GM23248 (cell line): ENCODE data around the gene C5. TPM values are rescaled to one million over a fixed set of nuclear protein-coding genes. Genes with fewer than 3 reads are reported as not detected.
"Not testable (repeated sequence)": the region's sequence is repeated elsewhere in the genome, so short reads cannot be mapped to it uniquely, and the experiment has no call there.

ENCODE experiments used
- DNase-seq: peaks from one replicate; pipeline ENCODE4 v3.0.0-alpha.2; 2015
- H2AFZ ChIP-seq: fragments of 200-600 bp; sonication (generic); 2 replicates; pipeline ENCODE4 v1.6.1; 2016; ENCODE audit warnings: antibody characterized with exemption
- H3F3A ChIP-seq: fragments of 200-600 bp; sonication (generic); 2 replicates; pipeline ENCODE4 v1.6.1; 2016; ENCODE audit warnings: mild to moderate bottlenecking, antibody characterized with exemption, mixed run types; ENCODE audit not compliant: insufficient read depth
- H3K27ac ChIP-seq: fragments of 200-600 bp; sonication (generic); 2 replicates; pipeline ENCODE4 v1.5.1; 2016; ENCODE audit warnings: mild to moderate bottlenecking
- H3K27me3 ChIP-seq: fragments of 200-600 bp; sonication (generic); replicated peaks from 2 replicates; pipeline ENCODE4 v1.6.1; 2016; ENCODE audit warnings: mild to moderate bottlenecking; ENCODE audit not compliant: insufficient read depth
- H3K36me3 ChIP-seq: fragments of 200-600 bp; sonication (generic); 2 replicates; pipeline ENCODE4 v1.6.1; 2016; ENCODE audit warnings: low read depth, mild to moderate bottlenecking
- H3K4me1 ChIP-seq: fragments of 200-600 bp; sonication (generic); 2 replicates; pipeline ENCODE4 v1.6.1; 2016; ENCODE audit warnings: mild to moderate bottlenecking; ENCODE audit not compliant: insufficient read depth
- H3K4me2 ChIP-seq: fragments of 200-600 bp; sonication (generic); one replicate; pipeline ENCODE4 v1.6.1; 2016; ENCODE audit warnings: mild to moderate bottlenecking; ENCODE audit not compliant: unreplicated experiment
- H3K4me3 ChIP-seq: fragments of 200-600 bp; sonication (generic); 2 replicates; pipeline ENCODE4 v1.5.1; 2016; ENCODE audit warnings: mild to moderate bottlenecking
- H3K79me2 ChIP-seq: fragments of 200-600 bp; sonication (generic); 2 replicates; pipeline ENCODE4 v1.6.1; 2016; ENCODE audit warnings: mild to moderate bottlenecking; ENCODE audit not compliant: insufficient read depth
- H3K9ac ChIP-seq: fragments of 200-600 bp; sonication (generic); 2 replicates; pipeline ENCODE4 v1.6.1; 2016; ENCODE audit warnings: mild to moderate bottlenecking
- H3K9me2 ChIP-seq: fragments of 200-600 bp; sonication (generic); 2 replicates; pipeline ENCODE4 v1.6.1; 2016; ENCODE audit warnings: mixed run types, mild to moderate bottlenecking, moderate library complexity; ENCODE audit not compliant: insufficient read depth
- H3K9me3 ChIP-seq: fragments of 200-600 bp; sonication (generic); one replicate; pipeline ENCODE4 v1.6.1; 2017; ENCODE audit warnings: low read depth
- H4K20me1 ChIP-seq: fragments of 200-600 bp; sonication (generic); 2 replicates; pipeline ENCODE4 v1.6.0; 2016; ENCODE audit not compliant: insufficient read depth
- EZH2 ChIP-seq: fragments of 200-600 bp; sonication (generic); IDR thresholded peaks from 2 replicates; pipeline ENCODE4 v1.6.1; 2018; ENCODE audit warnings: antibody characterized with exemption, mild to moderate bottlenecking; ENCODE audit not compliant: insufficient read depth, poor library complexity, severe bottlenecking
- EZH2phosphoT487 ChIP-seq: fragments of 200-600 bp; sonication (generic); IDR thresholded peaks from 2 replicates; pipeline ENCODE4 v1.6.1; 2018; ENCODE audit warnings: antibody characterized with exemption, moderate library complexity, mild to moderate bottlenecking, low read depth; ENCODE audit not compliant: insufficient read depth
- WGBS, 2 experiments: methylation state at CpG; one replicate each; pipeline ENCODE4 v1.1.6; 2015 to 2017; ENCODE audit warnings: low lambda C conversion rate in 2 of 2, low coverage in 1 of 2; ENCODE audit errors: missing lambda C conversion rate in 2 of 2; 5-methylcytosine and 5-hydroxymethylcytosine counted together
- in situ Hi-C: fragments of 300-500 bp; cut with MboI; formaldehyde crosslinking; loops from 2 replicates; pipeline ENCODE4 v1.15.0; 2020
- polyA plus RNA-seq: library from polyadenylated mRNA; unstranded; fragments of >200 nt; fragmentation: Nextera tagmentation; extraction: Ambion mirVana; gene quantifications from 2 replicates; pipeline ENCODE4 v1.2.1, GENCODE V29; 2016
- total RNA-seq: library from RNA; depleted of rRNA; stranded (reverse); fragments of >200 nt; shearing (Covaris generic); gene quantifications from 2 replicates; pipeline ENCODE4 v1.2.3, GENCODE V29; 2014; rRNA removed

Gene C5
- total RNA-seq (1.6 and 2.4 TPM in 2 replicates), polyA plus RNA-seq (0.58 and 1.2 TPM in 2 replicates)

DNA sequence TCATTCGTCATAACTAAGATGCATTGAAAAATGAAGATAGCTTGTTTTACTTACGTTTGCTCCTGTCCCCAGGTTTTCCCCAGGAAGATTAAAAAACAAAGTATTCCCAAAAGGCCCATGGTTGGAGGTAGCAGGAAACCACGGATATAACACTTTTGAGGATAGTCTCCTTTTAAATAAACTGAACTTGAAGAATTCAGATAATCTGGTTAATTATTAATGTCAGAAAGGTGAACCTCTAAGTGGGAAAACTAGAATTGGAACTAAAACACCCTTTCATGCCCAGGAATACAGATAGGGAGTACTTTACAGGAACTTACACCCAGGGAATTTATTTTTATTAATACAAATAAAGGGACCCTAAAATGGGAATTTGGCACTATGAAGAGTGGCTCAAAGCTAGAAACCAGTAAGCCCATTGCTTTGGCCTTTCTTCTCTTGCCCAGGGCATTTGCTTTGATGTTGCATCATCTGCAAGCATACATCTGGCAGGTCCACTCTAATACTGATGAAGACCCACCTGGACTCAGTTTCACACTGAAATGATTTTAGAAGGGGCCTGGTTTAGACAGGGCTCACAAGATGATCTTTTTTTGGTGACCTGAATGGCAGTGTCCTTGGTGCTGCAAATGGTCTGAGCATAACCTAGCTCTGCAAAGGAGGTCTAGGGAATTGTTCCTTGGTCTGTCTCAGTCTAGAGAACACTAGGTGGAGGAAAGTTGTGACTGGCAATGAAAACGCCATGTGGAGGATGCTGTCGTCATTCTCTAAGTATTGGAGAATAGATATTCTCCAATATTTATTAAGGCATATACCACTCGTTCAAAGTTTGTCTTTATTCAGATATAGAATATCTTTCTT is at the start of gene C5:
TSS of gene C5 (minus strand) at position 148 of the 861 bp plus-strand sequence. CDS start at position 119, 29 bp downstream.
- Histone ChIP-seq H3K36me3 (no peaks in the 10 kb centered on the region), H3K27ac (no peak within 1 kb of the TSS), H3K9me2 (no peaks in the 10 kb centered on the region), H3K79me2 (no peaks in the 10 kb centered on the region), H3K4me2 (no peak within 1 kb of the TSS), H4K20me1 (no peaks in the 10 kb centered on the region), H3K9ac (no peak within 1 kb of the TSS), H3F3A (no peaks in the 10 kb centered on the region), H3K4me3 (no peak within 1 kb of the TSS), H3K9me3 (no peaks in the 10 kb centered on the region), H3K27me3 (no peaks in the 10 kb centered on the region), H2AFZ (no peak within 1 kb of the TSS), H3K4me1 (no peaks in the 10 kb centered on the region)
- 93 to 95% methylated on average over 6 of the region's 6 CpGs for WGBS, 2 experiments
- no peak for TF ChIP-seq EZH2phosphoT487
- TF ChIP-seq EZH2, result no peak
- in situ Hi-C loops, result no loop called here
- no peak for DNase-seq

DNA sequence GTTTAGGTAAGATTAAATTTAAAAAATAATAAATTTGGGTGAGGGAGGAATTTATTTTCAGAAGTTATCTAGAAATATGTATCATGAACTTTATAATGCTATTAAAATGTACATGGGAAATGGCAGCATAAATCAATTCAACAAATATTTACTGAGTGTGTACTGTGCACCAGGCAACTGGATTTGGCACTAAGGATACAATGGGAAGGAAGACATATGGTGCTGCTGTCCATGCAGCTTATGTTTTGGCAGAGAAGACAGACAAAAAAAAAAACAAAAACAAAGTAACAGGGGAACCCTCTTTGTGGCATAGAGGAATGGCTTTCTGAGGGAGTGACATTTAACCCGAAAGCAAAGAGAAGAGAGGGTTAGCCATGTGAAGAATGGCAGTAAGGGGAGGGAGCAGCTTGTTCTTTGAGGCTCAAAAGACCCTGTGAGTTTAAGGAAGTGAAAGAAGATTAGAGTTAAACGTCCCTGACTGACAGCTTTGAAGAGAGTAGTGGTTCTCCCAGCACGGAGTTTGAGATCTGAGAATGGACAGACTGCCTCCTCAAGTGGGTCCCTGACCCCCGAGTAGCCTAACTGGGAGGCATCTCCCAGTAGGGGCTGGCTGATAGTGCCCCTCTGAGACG is 48.6 kb upstream of the C5 start:
- no peak overlapping the region for H3K4me3 ChIP-seq
- no peak overlapping the region for H3K4me2 ChIP-seq
- H3K4me1 ChIP-seq, result no peaks in the 10 kb centered on the region
- H3F3A ChIP-seq, result no peaks in the 10 kb centered on the region
- no peak overlapping the region for H3K9ac ChIP-seq
- in situ Hi-C loops, result no loop called here
- DNase-seq, result no peak
- TF ChIP-seq EZH2 (no peak), EZH2phosphoT487 (no peak)
- H3K9me3 ChIP-seq, result no peaks in the 10 kb centered on the region
- H3K36me3 ChIP-seq, result peaks cover 5% of the 10 kb centered on the region; the same call in 1 of the 2 replicates
- no peaks in the 10 kb centered on the region for H4K20me1 ChIP-seq
- no peaks in the 10 kb centered on the region for H3K79me2 ChIP-seq
- no peaks in the 10 kb centered on the region for H3K9me2 ChIP-seq
- no peak overlapping the region for H3K27ac ChIP-seq
- H2AFZ ChIP-seq, result no peak overlapping the region
- no peaks in the 10 kb centered on the region for H3K27me3 ChIP-seq
- 93 to 99% methylated on average over 4 to 5 of the region's 5 CpGs for WGBS, 2 experiments

DNA sequence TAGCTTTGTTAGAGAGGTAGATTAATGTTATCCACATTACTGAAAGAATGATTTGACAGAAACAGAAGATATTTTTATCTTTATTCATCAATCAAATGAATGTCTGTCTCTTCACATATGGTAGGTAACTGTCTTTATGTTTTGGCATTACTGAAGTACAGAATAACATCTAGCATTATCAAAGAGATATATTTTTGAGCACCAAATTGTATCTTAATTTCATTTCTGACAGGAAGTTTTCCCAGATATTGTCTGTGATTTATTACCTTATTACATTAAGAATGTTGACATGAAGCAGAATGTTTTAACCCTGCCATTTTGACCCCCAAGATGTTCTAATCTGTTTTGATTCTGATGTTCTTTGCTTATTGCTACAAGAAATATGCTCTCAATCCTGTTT is 45.0 kb upstream of the C5 start:
- peaks cover 9% of the 10 kb centered on the region for H3K36me3 ChIP-seq
- no peak overlapping the region for H3K4me2 ChIP-seq
- no peak overlapping the region for H3K9ac ChIP-seq
- H2AFZ ChIP-seq, result no peak overlapping the region
- no peak overlapping the region for H3K27ac ChIP-seq
- no peaks in the 10 kb centered on the region for H4K20me1 ChIP-seq
- no peaks in the 10 kb centered on the region for H3K27me3 ChIP-seq
- no peak for DNase-seq
- H3K9me2 ChIP-seq, result no peaks in the 10 kb centered on the region
- in situ Hi-C loops, result no loop called here
- no peak for TF ChIP-seq EZH2
- TF ChIP-seq EZH2phosphoT487, result no peak
- H3K79me2 ChIP-seq, result no peaks in the 10 kb centered on the region
- H3K9me3 ChIP-seq, result no peaks in the 10 kb centered on the region
- H3K4me3 ChIP-seq, result no peak overlapping the region
- H3F3A ChIP-seq, result no peaks in the 10 kb centered on the region
- H3K4me1 ChIP-seq, result no peaks in the 10 kb centered on the region

DNA sequence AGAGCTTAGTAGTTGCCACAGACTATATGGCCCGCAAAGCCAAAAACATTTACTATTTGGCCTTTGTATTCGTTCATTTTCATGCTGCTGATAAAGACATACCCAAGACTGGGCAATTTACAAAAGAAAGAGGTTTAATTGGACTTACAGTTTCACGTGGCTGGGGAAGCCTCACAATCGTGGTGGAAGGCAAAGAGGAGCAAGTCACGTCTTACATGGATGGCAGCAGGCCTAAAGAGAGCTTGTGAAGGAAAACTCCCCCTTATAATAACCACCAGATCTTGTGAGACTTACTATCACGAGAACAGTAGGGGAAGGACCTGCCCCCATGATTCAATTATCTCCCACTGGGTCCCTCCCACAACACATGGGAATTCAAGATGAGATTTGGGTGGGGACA is 40.7 kb upstream of the C5 start:
- H3K4me3 ChIP-seq, H2AFZ ChIP-seq, H3F3A ChIP-seq, in situ Hi-C loops, H3K27me3 ChIP-seq, H4K20me1 ChIP-seq, DNase-seq, H3K9me3 ChIP-seq, H3K27ac ChIP-seq, H3K79me2 ChIP-seq, H3K9ac ChIP-seq, H3K9me2 ChIP-seq, H3K4me2 ChIP-seq, H3K36me3 ChIP-seq: not testable (repeated sequence)
- H3K4me1 ChIP-seq, result peaks cover 13% of the 10 kb centered on the region
- 94 to 99% methylated on average over 6 of the region's 6 CpGs for WGBS, 2 experiments
